Skeletal muscle tissue (tissue), 4 donors: ENCODE measurements around the gene CTNNA2. TPM values are rescaled to one million over a fixed set of nuclear protein-coding genes. Genes with fewer than 3 reads are reported as not detected.

Experiments
- H3K27ac ChIP-seq: one replicate; pipeline ENCODE4 v1.7.0; 2013; ENCODE audit warnings: mild to moderate bottlenecking, low read depth, low read length, inconsistent platforms
- H3K27me3 ChIP-seq, 3 donors: one replicate each; pipeline ENCODE4 v1.7.0; 2013; ENCODE audit warnings: low read length in 3 of 3; ENCODE audit not compliant: control insufficient read depth in 3 of 3, insufficient read depth in 3 of 3
- H3K36me3 ChIP-seq, 3 donors: one replicate each; pipeline ENCODE4 v1.7.0; 2013; ENCODE audit warnings: low read length in 3 of 3; ENCODE audit not compliant: control insufficient read depth in 3 of 3, insufficient read depth in 3 of 3
- H3K4me1 ChIP-seq, 3 donors: one replicate each; pipeline ENCODE4 v1.7.0; 2013; ENCODE audit warnings: low read length in 3 of 3, mild to moderate bottlenecking in 3 of 3; ENCODE audit not compliant: control insufficient read depth in 3 of 3, insufficient read depth in 3 of 3
- H3K4me3 ChIP-seq, 3 donors: one replicate each; pipeline ENCODE4 v1.7.0; 2013; ENCODE audit warnings: low read length in 3 of 3
- H3K9ac ChIP-seq, 3 donors: one replicate each; pipeline ENCODE4 v1.7.0; 2013; ENCODE audit warnings: low read length in 3 of 3, mild to moderate bottlenecking in 3 of 3, moderate library complexity in 2 of 3, low read depth in 1 of 3
- H3K9me3 ChIP-seq, 3 donors: one replicate each; pipeline ENCODE4 v1.7.0; 2013; ENCODE audit warnings: low read length in 3 of 3; ENCODE audit not compliant: control insufficient read depth in 3 of 3
- total RNA-seq: library from RNA; depleted of rRNA; stranded (reverse); fragments of >200 nt; gene quantifications from one replicate; pipeline ENCODE4 v1.2.3, GENCODE V29; 2014
- donor health status: Osteomylitis.

The CTNNA2 gene
- total RNA-seq, 1 donor from 2014 or later = 1.0 TPM

- Histone ChIP-seq H3K9me3 (no peaks in the 10 kb centered on the region), H3K9ac (no peak overlapping the region), H3K4me3 (no peak overlapping the region), H3K36me3 (no peaks in the 10 kb centered on the region), H3K27me3 (no peaks in the 10 kb centered on the region), H3K27ac (no peak overlapping the region), H3K4me1 (no peaks in the 10 kb centered on the region)
Measured at GRCh38 chr2:80258341-80258740, 745.5 kb downstream of the CTNNA2 start.

GRCh38 chr2:80258793-80259192 lies 745.9 kb downstream of the CTNNA2 start:
- no peak overlapping the region for H3K4me3 ChIP-seq
- H3K9me3 ChIP-seq = no peaks in the 10 kb centered on the region
- H3K27ac ChIP-seq = no peak overlapping the region
- no peaks in the 10 kb centered on the region for H3K4me1 ChIP-seq
- H3K9ac ChIP-seq = no peak overlapping the region
- no peaks in the 10 kb centered on the region for H3K27me3 ChIP-seq
- H3K36me3 ChIP-seq = no peaks in the 10 kb centered on the region

- Histone ChIP-seq H3K4me3 (no peak overlapping the region), H3K9ac (no peak overlapping the region), H3K27ac (no peak overlapping the region), H3K36me3 (no peaks in the 10 kb centered on the region), H3K9me3 (no peaks in the 10 kb centered on the region), H3K4me1 (no peaks in the 10 kb centered on the region), H3K27me3 (no peaks in the 10 kb centered on the region)
Measured at GRCh38 chr2:80259292-80259691, 746.4 kb downstream of the CTNNA2 start.

- H3K4me1 ChIP-seq = no peaks in the 10 kb centered on the region
- no peaks in the 10 kb centered on the region for H3K36me3 ChIP-seq
- no peak overlapping the region for H3K27ac ChIP-seq
- no peak overlapping the region for H3K4me3 ChIP-seq
- no peaks in the 10 kb centered on the region for H3K27me3 ChIP-seq
- no peaks in the 10 kb centered on the region for H3K9me3 ChIP-seq
- no peak overlapping the region for H3K9ac ChIP-seq
Measured at GRCh38 chr2:80266231-80266630, 753.4 kb downstream of the CTNNA2 start.

- H3K36me3 ChIP-seq = no peaks in the 10 kb centered on the region
- H3K4me1 ChIP-seq = no peaks in the 10 kb centered on the region
- no peak overlapping the region for H3K27ac ChIP-seq
- no peaks in the 10 kb centered on the region for H3K27me3 ChIP-seq
- H3K4me3 ChIP-seq = no peak overlapping the region
- no peaks in the 10 kb centered on the region for H3K9me3 ChIP-seq
- H3K9ac ChIP-seq = no peak overlapping the region
Measured at GRCh38 chr2:80269806-80270205, 757.0 kb downstream of the CTNNA2 start.

- no peak overlapping the region for H3K27ac ChIP-seq
- no peak overlapping the region for H3K4me3 ChIP-seq
- H3K27me3 ChIP-seq = no peaks in the 10 kb centered on the region
- no peaks in the 10 kb centered on the region for H3K9me3 ChIP-seq
- H3K4me1 ChIP-seq = no peaks in the 10 kb centered on the region
- no peak overlapping the region for H3K9ac ChIP-seq
- H3K36me3 ChIP-seq = no peaks in the 10 kb centered on the region
Measured at GRCh38 chr2:80280598-80280997, 767.7 kb downstream of the CTNNA2 start.

- Histone ChIP-seq H3K4me1 (no peaks in the 10 kb centered on the region), H3K9ac (no peak overlapping the region), H3K27me3 (no peaks in the 10 kb centered on the region), H3K9me3 (no peaks in the 10 kb centered on the region), H3K36me3 (no peaks in the 10 kb centered on the region), H3K27ac (no peak overlapping the region), H3K4me3 (no peak overlapping the region)
Measured at GRCh38 chr2:80281049-80281448, 768.2 kb downstream of the CTNNA2 start.

- Histone ChIP-seq H3K36me3 (no peaks in the 10 kb centered on the region), H3K4me1 (peaks cover 0 to 7% (median 0%) of the 10 kb centered on the region in 3 donors), H3K27ac (no peak overlapping the region), H3K27me3 (no peaks in the 10 kb centered on the region), H3K9me3 (no peaks in the 10 kb centered on the region), H3K9ac (no peak overlapping the region), H3K4me3 (no peak overlapping the region)
Measured at GRCh38 chr2:80288576-80288975, 775.7 kb downstream of the CTNNA2 start.

- Histone ChIP-seq H3K4me1 (peaks cover 0 to 7% (median 0%) of the 10 kb centered on the region in 3 donors), H3K36me3 (no peaks in the 10 kb centered on the region), H3K27ac (no peak overlapping the region), H3K4me3 (no peak overlapping the region), H3K9ac (no peak overlapping the region), H3K27me3 (no peaks in the 10 kb centered on the region), H3K9me3 (no peaks in the 10 kb centered on the region)
Measured at GRCh38 chr2:80291656-80292055, 778.8 kb downstream of the CTNNA2 start.

GRCh38 chr2:80292474-80292873 lies 779.6 kb downstream of the CTNNA2 start:
- no peaks in the 10 kb centered on the region for H3K9me3 ChIP-seq

GRCh38 chr2:80293039-80293438 lies 780.2 kb downstream of the CTNNA2 start:
- peaks cover 0 to 7% (median 0%) of the 10 kb centered on the region in 3 donors for H3K4me1 ChIP-seq
- H3K9ac ChIP-seq = no peak overlapping the region
- H3K4me3 ChIP-seq = no peak overlapping the region
- H3K9me3 ChIP-seq = no peaks in the 10 kb centered on the region
- H3K27me3 ChIP-seq = peaks cover 0 to 5% (median 0%) of the 10 kb centered on the region in 3 donors
- H3K27ac ChIP-seq = no peak overlapping the region
- H3K36me3 ChIP-seq = no peaks in the 10 kb centered on the region

More at GRCh38 chr2:80292474-80292873, 779.6 kb downstream of the CTNNA2 start:
- Histone ChIP-seq H3K9ac (no peak overlapping the region), H3K36me3 (no peaks in the 10 kb centered on the region), H3K27me3 (peaks cover 0 to 3% (median 0%) of the 10 kb centered on the region in 3 donors), H3K4me1 (peaks cover 0 to 7% (median 0%) of the 10 kb centered on the region in 3 donors), H3K4me3 (no peak overlapping the region), H3K27ac (no peak overlapping the region)
